ENCODE results near the gene UFC1.
A peak's percentile ranks its signal among the peaks of the same experiment; 100 is the strongest.
"Not testable (repeated sequence)": the region's sequence is repeated elsewhere in the genome, so short reads cannot be mapped to it uniquely, and the experiment has no call there.

UFC1 gene

GRCh38 chr1:161153682-161154337, at the start of gene UFC1:
UFC1 (plus strand) TSS chr1:161153978; CDS start chr1:161153998, 20 bp downstream.
- DNase-seq = peak; percentile 88

DNA sequence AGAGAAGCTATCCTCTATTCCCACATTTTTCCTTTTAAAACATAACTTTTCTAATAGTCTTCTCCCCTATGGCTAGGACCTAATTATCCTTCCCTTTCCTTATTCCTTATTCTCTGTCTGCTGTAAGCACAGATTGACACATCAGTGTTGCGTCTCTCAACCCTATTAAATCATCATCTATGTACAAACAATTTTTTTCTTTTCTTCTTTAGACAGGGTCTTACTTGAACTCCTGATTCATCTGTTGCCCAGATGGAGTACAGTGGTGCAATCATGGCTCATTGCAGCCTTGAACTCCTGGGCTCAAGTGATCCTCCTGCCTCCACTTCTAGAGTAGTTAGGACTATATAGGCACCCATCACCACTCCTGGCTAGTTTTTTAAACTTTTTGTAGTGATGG, 47.3 kb upstream of the UFC1 start:
- no peak for DNase-seq

GRCh38 chr1:161111117-161111516, 42.7 kb upstream of the UFC1 start:
- no peak for DNase-seq

- no peak for DNase-seq
These were observed 42.3 kb upstream of the UFC1 start for GRCh38 chr1:161111527-161111926.

DNA sequence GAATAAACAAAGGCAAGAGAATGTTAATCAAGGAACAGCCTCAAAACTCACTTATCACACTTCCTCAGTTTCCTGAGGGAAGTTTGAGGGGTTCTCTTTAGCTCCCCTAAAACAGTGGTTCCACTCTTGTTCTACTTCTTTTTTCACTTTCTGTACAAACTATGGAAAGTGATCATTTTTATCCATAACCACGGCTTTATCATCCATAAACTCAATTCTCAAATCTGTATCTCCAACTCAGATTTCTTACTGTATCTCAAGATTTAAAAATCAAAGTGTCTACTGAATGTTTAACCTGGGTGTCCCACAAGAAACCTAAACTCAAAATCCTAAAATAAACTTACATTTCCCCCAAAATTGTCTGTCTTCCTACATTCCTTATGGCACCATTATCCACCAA, 39.9 kb upstream of the UFC1 start:
- DNase-seq = no peak

- no peak for DNase-seq
These were observed 39.2 kb upstream of the UFC1 start for GRCh38 chr1:161114556-161114955.

DNA sequence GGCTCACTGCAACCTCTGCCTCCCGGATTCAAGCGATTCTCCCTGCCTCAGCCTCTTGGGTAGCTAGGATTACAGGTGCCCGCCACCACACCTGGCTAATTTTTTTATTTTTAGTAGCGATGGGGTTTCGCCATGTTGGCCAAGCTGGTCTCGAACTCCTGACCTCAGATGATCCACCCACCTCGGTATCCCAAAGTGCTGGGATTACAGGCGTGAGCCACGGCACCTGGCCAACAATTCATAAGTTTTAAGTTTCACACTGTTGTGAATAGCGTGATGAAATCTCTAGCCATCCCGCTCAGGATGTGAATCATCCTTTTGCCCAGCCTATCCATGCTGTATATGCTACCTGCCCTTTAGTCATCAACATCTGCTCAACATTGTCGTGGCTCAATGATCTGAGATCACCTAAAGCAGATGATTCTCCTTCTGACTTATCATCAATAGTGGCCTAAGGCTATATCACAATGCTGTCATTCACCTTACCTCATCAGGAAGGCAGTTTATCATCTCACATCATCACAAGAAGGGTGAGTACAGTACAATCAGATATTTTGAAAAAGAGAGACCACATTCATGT, 38.6 kb upstream of the UFC1 start:
- DNase-seq = no peak

GRCh38 chr1:161115961-161116360, 37.8 kb upstream of the UFC1 start:
- not testable (repeated sequence) for DNase-seq

DNA sequence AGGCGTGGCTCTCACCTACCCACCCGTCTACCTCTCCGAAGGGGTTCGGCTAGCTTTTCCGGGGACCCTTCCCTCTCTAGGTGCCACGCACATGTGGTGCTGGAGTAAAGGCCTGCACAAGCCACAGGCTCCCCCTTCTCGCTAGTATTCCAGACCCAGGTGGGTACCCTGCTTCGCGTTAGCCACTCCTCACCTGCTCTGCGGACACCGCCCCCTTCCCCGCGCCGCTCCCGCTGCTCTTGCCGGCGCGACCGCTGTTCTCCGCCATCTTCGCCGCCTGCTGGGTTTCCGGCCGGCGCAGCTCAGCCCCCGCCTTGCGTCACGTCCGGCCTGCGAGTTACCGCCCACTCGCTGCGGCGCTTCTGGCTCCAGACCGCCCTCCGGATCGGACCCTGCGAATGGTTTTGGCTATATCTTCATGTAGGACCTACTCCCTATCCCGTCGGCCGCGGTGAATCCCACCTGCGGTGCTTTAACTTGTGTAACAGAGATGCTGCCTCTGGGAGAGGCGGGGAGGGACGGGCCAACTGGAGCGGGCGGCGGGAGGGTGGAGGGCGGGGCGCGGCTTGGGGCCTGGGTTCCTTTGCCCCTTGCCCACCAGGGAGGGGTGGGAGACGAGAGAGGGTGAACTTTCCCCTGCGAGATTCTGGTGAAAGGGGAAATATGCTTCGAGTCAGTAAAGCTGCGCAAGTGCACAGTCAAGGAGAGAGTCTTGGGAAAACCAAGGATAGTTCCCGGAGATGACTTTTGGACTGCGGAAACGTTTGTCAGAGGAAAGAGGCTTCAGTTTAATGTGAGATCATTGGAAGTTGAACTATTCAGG, 35.8 kb upstream of the UFC1 start, which contains the start of the genes NIT1 and PFDN2:
NIT1 (plus strand) TSS at position 347 of the 823 bp plus-strand sequence; CDS start at position 419, 72 bp downstream.
PFDN2 (minus strand) TSS at position 279 of the 823 bp plus-strand sequence; CDS start at position 268, 11 bp downstream.
- peak; percentile 78 for DNase-seq

DNA sequence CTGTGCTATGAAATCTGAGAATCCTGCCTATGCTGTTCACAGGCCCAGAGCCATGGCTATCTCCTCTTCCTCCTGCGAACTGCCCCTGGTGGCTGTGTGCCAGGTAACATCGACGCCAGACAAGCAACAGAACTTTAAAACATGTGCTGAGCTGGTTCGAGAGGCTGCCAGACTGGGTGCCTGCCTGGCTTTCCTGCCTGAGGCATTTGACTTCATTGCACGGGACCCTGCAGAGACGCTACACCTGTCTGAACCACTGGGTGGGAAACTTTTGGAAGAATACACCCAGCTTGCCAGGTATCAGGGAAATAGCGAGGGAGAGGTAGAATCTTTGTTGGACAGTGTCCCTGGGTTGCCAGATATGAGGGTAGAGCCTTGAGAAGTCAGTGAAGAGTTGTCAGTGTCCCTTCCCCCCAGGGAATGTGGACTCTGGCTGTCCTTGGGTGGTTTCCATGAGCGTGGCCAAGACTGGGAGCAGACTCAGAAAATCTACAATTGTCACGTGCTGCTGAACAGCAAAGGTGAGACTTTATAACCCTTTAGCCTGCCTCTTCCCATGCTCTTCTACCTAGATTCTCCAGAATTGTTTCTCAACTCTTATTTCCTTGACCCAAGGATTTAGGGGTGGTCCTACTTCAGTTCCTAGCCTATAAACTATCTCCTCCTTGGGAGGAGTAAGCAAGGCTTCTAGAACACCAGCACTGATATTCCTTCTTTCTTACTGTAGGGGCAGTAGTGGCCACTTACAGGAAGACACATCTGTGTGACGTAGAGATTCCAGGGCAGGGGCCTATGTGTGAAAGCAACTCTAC, 34.5 kb upstream of the UFC1 start:
- no peak for DNase-seq

GRCh38 chr1:161121042-161121650, 32.6 kb upstream of the UFC1 start:
- no peak for DNase-seq

DNA sequence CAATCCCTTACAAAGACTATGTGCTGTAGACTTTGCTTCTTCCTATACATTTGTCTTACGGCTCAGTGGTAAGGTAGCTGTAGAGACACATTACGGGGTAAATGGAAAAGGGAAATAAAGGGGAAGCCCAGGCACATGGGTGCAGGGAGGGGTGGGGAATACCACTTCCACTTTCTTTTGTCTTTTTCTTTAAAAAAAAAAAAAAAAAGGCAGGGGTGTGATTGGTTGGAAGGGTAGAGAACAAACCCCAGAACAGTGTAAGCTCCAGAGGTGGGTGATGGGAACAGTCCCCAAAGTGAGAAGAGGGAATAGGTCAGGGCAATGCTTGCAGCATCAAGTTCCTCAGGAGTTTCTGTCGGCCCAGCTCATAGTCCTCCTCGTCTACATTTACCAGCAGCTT, 31.9 kb upstream of the UFC1 start:
- DNase-seq = no peak

DNA sequence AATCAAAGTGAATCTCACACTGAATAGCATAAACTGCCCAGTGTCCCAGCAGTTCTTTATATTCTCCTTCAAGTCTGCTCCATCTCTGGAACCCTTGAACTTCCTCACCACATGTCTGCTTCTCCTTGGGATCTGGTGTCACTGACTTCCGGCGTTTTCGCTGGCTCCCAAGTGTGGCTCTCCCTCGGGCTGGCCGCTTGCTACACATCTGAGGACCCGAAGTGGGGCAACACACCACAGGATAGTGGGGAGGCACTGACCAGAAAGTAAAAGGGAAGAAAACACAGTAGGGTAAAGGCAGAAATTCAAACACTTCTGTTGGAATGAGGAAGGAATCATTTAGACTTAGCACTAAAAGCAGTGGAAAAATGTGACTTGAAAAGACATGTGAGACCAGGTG, 30.8 kb upstream of the UFC1 start:
- no peak for DNase-seq

DNA sequence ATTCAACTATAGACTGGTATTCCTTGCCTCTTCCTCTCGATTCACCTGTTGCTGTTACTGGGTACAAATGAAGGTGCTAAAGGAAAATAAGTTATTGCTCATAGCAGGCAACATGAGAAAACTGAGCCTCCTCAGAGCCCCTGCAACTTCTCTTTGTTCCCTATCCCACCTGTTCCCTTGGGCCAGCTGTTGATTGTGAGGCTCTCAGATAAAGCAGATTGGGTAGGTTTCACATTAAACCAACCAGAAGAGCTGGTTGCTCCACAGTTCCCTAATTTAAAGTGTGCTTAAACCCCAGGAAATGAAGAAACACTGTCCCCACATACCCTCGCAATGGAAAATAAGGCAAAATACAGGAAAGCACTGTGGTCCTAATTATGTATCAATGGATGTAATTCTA, 26.1 kb upstream of the UFC1 start:
- no peak for DNase-seq

GRCh38 chr1:161128591-161129420, 25.0 kb upstream of the UFC1 start:
- DNase-seq = no peak

GRCh38 chr1:161130266-161130665, 23.5 kb upstream of the UFC1 start:
- DNase-seq = no peak

GRCh38 chr1:161131523-161132409, 22.0 kb upstream of the UFC1 start:
- DNase-seq = no peak

GRCh38 chr1:161132410-161133219, 21.2 kb upstream of the UFC1 start, which contains the start of gene DEDD:
DEDD (minus strand) TSS chr1:161132667; CDS start chr1:161124462, 8,205 bp downstream.
- peak; percentile 91 for DNase-seq

GRCh38 chr1:161133220-161133740, 20.5 kb upstream of the UFC1 start:
- no peak for DNase-seq

Data from NCI-H774 (cell line).